Body of pancreas (tissue), 4 donors: ENCODE measurements around the gene JADE3. TPM values are rescaled to one million over a fixed set of nuclear protein-coding genes. Genes with fewer than 3 reads are reported as not detected.

Experiments
- ATAC-seq: fragments of 150-250 bp; one replicate; pipeline ENCODE4 v1.9.1; 2016
- DNase-seq, 4 donors: peaks; one replicate each; pipeline ENCODE4 v3.0.0-alpha.2; 2019
- H3K27ac ChIP-seq, 4 donors: fragments of 200-600 bp; sonication (generic); 1 replicate in 3 of 4; 2 replicates in 1 of 4; pipeline versions ENCODE4 v1.5.1 to v1.6.1; 2016 to 2019; ENCODE audit warnings: mild to moderate bottlenecking in 1 of 4, mixed read lengths in 1 of 4, moderate library complexity in 1 of 4
- H3K27me3 ChIP-seq, 2 donors: fragments of 200-600 bp; sonication (generic); one replicate each; pipeline ENCODE4 v1.6.0; 2016; ENCODE audit warnings: mild to moderate bottlenecking in 1 of 2
- H3K36me3 ChIP-seq, 2 donors: fragments of 200-600 bp; sonication (generic); replicated peaks in 1 of 2; 2 replicates each; pipeline ENCODE4 v1.5.1; 2016; ENCODE audit warnings: low read depth in 2 of 2; ENCODE audit not compliant: insufficient read depth in 1 of 2
- H3K4me1 ChIP-seq: fragments of 200-600 bp; sonication (generic); one replicate; pipeline ENCODE4 v1.6.0; 2016
- H3K4me3 ChIP-seq, 2 donors: fragments of 200-600 bp; sonication (generic); 1 replicate in 1 of 2; 2 replicates in 1 of 2; pipeline ENCODE4 v1.5.1; 2016 to 2019
- H3K9me3 ChIP-seq, 3 donors: fragments of 200-600 bp; sonication (generic); 1 replicate in 2 of 3; 2 replicates in 1 of 3; pipeline ENCODE4 v1.5.1; 2016
- POLR2A ChIP-seq, 3 donors: fragments of 450-650 bp; IDR thresholded peaks; one replicate each; pipeline ENCODE4 v1.6.1; 2016; ENCODE audit warnings: antibody characterized with exemption in 3 of 3, mild to moderate bottlenecking in 2 of 3
- WGBS, 2 donors: methylation state at CpG; one replicate each; pipeline ENCODE4 v1.1.5; 2017; 5-methylcytosine and 5-hydroxymethylcytosine counted together
- intact Hi-C: fragments of 100-400 bp; cut with DNase I; formaldehyde crosslinking; loops from one replicate; pipeline ENCODE4 v1.15.1; 2023
- total RNA-seq, 2 donors: library from RNA; depleted of rRNA; stranded (reverse); fragments of >200 nt; gene quantifications; one replicate each; pipeline ENCODE4 v1.1.0, GENCODE V29; 2016
- TF ChIP-seq, protein P1 (sequence below), 7 experiments: fragments of 450-650 bp in 4 of 7; fragments of 200-600 bp in 3 of 7; sonication (generic) in 3 of 7; IDR thresholded peaks; one replicate each; pipeline ENCODE4 v1.5.1; 2016 to 2019; ENCODE audit warnings: antibody characterized with exemption in 7 of 7

JADE3 gene
- total RNA-seq, 2 donors from 2014 or later = 2.3 to 9.3 TPM

DNA sequence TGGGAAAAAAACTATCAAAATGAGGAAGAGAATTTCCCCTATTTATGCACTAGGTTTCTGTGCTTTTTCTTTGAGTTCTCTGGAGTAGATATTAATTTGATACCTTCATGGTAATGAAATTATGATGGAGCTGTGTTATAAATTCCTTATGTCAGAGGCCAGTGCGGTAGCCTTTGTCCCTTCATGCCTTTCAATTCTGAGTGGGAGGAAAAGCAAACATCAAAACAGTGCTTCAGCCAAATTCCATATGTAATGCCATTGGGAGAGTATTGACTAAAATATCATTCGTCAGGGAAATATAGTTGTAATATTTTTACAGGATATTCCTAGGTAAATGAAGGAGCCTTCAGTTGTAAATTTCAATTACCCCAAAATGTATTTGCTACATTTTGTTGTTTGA is 148.5 kb downstream of the JADE3 start:
- no peak overlapping the region for H3K4me3 ChIP-seq
- no peaks in the 10 kb centered on the region for H3K27me3 ChIP-seq
- peaks cover 18% of the 10 kb centered on the region for H3K4me1 ChIP-seq
- no peaks in the 10 kb centered on the region for H3K36me3 ChIP-seq
- DNase-seq (no peak), ATAC-seq (no peak)
- no peak overlapping the region for H3K27ac ChIP-seq
- intact Hi-C loops = no loop called here
- TF ChIP-seq POLR2A (IDR thresholded peaks at IDR 0.05) = no peak
- TF ChIP-seq, protein P1, sequence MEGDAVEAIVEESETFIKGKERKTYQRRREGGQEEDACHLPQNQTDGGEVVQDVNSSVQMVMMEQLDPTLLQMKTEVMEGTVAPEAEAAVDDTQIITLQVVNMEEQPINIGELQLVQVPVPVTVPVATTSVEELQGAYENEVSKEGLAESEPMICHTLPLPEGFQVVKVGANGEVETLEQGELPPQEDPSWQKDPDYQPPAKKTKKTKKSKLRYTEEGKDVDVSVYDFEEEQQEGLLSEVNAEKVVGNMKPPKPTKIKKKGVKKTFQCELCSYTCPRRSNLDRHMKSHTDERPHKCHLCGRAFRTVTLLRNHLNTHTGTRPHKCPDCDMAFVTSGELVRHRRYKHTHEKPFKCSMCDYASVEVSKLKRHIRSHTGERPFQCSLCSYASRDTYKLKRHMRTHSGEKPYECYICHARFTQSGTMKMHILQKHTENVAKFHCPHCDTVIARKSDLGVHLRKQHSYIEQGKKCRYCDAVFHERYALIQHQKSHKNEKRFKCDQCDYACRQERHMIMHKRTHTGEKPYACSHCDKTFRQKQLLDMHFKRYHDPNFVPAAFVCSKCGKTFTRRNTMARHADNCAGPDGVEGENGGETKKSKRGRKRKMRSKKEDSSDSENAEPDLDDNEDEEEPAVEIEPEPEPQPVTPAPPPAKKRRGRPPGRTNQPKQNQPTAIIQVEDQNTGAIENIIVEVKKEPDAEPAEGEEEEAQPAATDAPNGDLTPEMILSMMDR (IDR thresholded peaks at IDR 0.05) = no peak
- H3K9me3 ChIP-seq = no peaks in the 10 kb centered on the region
- 4 to 34% methylated on average over 2 of the region's 2 CpGs for WGBS, 2 donors

DNA sequence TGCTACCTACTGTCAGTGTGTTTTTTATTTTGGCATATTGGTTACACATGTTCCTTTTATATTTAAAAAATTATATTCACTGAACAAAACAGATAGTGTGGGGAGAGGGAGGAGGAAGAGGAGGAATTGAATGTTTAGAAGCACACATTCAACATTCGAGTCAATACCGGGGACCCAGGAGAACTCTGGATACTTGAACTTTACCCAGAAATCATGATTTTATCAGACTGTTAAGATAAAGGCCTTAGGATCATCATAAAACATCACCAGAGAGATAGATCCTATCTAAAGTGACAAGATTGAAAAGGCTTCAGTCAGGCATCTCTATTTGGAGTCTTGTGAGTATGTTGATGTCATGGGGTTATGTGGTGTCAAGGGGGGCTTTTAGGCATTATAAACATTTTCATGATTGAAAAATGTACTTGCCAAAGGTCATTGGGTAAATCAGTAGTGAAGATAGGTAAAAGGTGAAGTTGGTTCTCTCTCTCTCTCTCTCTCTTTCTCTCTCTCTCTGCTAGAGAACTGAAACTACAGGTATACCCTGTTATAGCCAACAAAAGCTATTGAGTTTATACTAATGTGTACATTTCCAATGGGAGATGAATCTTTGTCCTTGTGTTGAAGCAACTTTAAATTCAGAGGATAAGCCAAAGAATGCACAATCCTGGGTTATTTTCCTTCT is 149.2 kb downstream of the JADE3 start:
- ATAC-seq (no peak), DNase-seq (no peak)
- TF ChIP-seq, protein P1 (IDR thresholded peaks at IDR 0.05) = no peak
- no peak for TF ChIP-seq POLR2A (IDR thresholded peaks at IDR 0.05)
- Histone ChIP-seq H3K27ac (no peak overlapping the region), H3K36me3 (no peaks in the 10 kb centered on the region), H3K9me3 (no peaks in the 10 kb centered on the region), H3K4me1 (peaks cover 18% of the 10 kb centered on the region), H3K4me3 (no peak overlapping the region), H3K27me3 (no peaks in the 10 kb centered on the region)
- WGBS, 2 donors = 24 to 51% methylated on average over 2 of the region's 2 CpGs
- intact Hi-C loops = no loop called here

DNA sequence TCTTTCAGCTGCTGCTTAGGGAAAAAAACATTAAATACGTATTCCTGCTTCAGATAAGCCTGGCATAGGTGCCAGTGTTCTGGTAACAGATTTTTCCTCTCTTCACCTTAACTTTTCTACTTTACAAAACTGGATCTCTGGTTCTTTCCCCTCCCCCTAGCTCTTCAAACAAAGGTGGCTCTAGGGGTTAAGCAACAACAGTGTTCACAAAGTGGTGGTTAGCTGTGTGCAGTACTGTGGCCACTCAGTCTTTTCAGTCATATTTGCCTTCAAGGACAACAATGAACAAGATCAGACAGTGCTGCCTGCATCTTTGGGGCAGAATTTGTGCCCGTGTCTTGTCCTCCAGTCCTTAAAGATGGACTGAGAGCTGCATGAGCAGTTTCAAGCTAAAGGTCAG is 151.0 kb downstream of the JADE3 start:
- intact Hi-C loops = no loop called here
- 87 to 96% methylated on average over 1 to 2 of the region's 2 CpGs for WGBS, 2 donors
- Histone ChIP-seq H3K9me3 (no peaks in the 10 kb centered on the region), H3K27me3 (no peaks in the 10 kb centered on the region), H3K4me3 (no peak overlapping the region), H3K36me3 (no peaks in the 10 kb centered on the region), H3K4me1 (peaks cover 18% of the 10 kb centered on the region), H3K27ac (no peak overlapping the region)
- no peak for DNase-seq
- no peak for ATAC-seq
- TF ChIP-seq, protein P1 (IDR thresholded peaks at IDR 0.05) = no peak
- no peak for TF ChIP-seq POLR2A (IDR thresholded peaks at IDR 0.05)

DNA sequence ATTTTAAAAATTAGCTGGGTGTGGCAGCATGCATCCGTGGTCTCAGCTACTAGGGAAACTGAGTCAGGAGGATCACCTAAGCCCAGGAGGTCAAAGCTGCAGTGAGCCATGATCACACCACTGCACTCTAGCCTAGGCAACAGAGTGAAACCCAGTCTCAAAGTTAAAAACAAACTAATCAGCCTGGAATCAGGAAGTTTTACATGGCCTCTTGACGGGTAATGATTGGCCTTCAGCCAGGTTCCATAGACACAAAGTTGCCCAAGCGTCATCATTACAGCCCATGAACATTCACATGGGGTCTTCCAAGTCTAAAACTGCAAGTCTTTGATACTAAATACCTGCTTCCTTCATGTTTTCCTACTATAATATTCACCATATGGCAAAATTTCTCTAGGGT is 156.0 kb downstream of the JADE3 start:
- Histone ChIP-seq H3K4me1 (peaks cover 4% of the 10 kb centered on the region), H3K27me3 (no peaks in the 10 kb centered on the region), H3K27ac (no peak overlapping the region), H3K4me3 (no peak overlapping the region), H3K36me3 (no peaks in the 10 kb centered on the region), H3K9me3 (no peaks in the 10 kb centered on the region)
- WGBS, 2 donors = 53 to 60% methylated on average over 1 to 3 of the region's 3 CpGs
- intact Hi-C loops = no loop called here
- no peak for TF ChIP-seq POLR2A (IDR thresholded peaks at IDR 0.05)
- TF ChIP-seq, protein P1 (IDR thresholded peaks at IDR 0.05) = no peak
- DNase-seq = no peak
- no peak for ATAC-seq

DNA sequence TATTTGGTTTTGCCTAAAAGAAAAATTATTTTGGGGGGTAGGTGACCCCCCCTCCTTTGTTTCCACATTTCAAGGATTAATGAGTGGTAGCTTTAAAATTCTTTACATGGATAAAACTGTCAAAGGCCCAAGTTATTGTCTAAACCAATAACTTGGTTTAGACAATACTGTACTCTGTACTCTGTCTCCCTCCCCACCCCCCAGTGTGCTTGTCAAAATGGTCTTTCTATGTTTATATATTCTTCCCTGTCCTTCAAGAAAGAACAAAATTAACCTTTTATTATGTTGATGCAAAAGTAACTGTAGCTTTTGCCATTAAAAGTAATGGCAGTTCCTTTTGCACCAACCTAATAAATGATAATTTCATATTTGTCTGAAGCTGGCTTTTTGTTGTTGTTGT is 156.5 kb downstream of the JADE3 start:
- no peak overlapping the region for H3K27ac ChIP-seq
- DNase-seq (no peak), ATAC-seq (no peak)
- intact Hi-C loops = no loop called here
- H3K4me3 ChIP-seq = no peak overlapping the region
- TF ChIP-seq, protein P1 (IDR thresholded peaks at IDR 0.05) = no peak
- no peak for TF ChIP-seq POLR2A (IDR thresholded peaks at IDR 0.05)
- no peaks in the 10 kb centered on the region for H3K36me3 ChIP-seq
- H3K27me3 ChIP-seq = no peaks in the 10 kb centered on the region
- no peaks in the 10 kb centered on the region for H3K9me3 ChIP-seq
- H3K4me1 ChIP-seq = peaks cover 4% of the 10 kb centered on the region
